Right lobe of liver (tissue), 4 donors: ENCODE results near the gene SNX30.

Source experiments
- POLR2A ChIP-seq: fragments of 450-650 bp; IDR thresholded peaks from one replicate; pipeline ENCODE4 v1.6.1; 2017; ENCODE audit warnings: antibody characterized with exemption, mild to moderate bottlenecking
- TF ChIP-seq, protein P1 (sequence below), 4 donors: fragments of 200-600 bp in 3 of 4; fragments of 450-650 bp in 1 of 4; IDR thresholded peaks; one replicate each; pipeline versions ENCODE4 v1.5.1 to v1.8.0; 2016 to 2022; ENCODE audit warnings: antibody characterized with exemption in 4 of 4, mild to moderate bottlenecking in 2 of 4
- donor health status: DM: no; HTN: no; CAD: no.
- donor health status: DM: no; HTN: no; CAD: no.
- donor health status: DM: no; HTN: yes; CAD: no.

DNA sequence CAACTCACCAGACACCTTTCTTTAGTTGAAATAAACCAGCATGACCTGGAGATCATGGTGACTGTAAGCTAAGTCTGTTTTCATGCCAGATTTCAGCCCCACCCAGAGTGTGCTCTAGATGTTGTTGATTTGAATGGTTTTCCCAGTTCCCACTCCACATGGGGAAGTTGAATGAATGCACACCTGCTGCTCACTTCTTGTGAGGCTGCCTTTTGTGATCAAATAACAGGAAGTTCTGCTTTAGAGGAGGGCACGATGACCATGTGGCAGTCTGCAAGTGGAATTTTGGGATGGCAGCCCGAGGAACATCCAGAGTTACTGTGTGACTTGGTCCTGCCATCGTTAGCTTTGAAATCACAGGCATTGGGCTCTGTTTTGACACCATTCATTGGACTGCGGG, 121.5 kb downstream of the SNX30 start:
- no peak for TF ChIP-seq POLR2A
- TF ChIP-seq, protein P1, sequence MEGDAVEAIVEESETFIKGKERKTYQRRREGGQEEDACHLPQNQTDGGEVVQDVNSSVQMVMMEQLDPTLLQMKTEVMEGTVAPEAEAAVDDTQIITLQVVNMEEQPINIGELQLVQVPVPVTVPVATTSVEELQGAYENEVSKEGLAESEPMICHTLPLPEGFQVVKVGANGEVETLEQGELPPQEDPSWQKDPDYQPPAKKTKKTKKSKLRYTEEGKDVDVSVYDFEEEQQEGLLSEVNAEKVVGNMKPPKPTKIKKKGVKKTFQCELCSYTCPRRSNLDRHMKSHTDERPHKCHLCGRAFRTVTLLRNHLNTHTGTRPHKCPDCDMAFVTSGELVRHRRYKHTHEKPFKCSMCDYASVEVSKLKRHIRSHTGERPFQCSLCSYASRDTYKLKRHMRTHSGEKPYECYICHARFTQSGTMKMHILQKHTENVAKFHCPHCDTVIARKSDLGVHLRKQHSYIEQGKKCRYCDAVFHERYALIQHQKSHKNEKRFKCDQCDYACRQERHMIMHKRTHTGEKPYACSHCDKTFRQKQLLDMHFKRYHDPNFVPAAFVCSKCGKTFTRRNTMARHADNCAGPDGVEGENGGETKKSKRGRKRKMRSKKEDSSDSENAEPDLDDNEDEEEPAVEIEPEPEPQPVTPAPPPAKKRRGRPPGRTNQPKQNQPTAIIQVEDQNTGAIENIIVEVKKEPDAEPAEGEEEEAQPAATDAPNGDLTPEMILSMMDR (IDR thresholded peaks at IDR 0.05), result no peak
